GM12878 (cell line): ENCODE measurements around the gene ZNF408. TPM values are rescaled to one million over a fixed set of nuclear protein-coding genes. Genes with fewer than 3 reads are reported as not detected.

Experiments
- ATAC-seq: fragments of 200-7000 bp; cut with Tn5 transposase; 3 replicates; pipeline ENCODE4 v1.9.1; 2020; ENCODE audit warnings: mild to moderate bottlenecking, moderate library complexity
- BruUV-seq: library from RNA; stranded (reverse); fragments of 400-500 nt; replicated peaks from 2 replicates; lab custom pipeline; 2021; lab: Mats Ljungman, UMichigan
- CTCF ChIA-PET: fragments of 300-600 bp; sonication (Branson Sonifier 250); formaldehyde crosslinking; extraction: SDS; loops from one replicate; lab custom pipeline; 2021; ENCODE audit warnings: inconsistent platforms; lab: Yijun Ruan, JAX
- POLR2A ChIA-PET: fragments of 350-600 bp; formaldehyde crosslinking; extraction: SDS; loops from one replicate; lab custom pipeline; 2021; ENCODE audit warnings: inconsistent platforms; lab: Charles Lee
- RAD21 ChIA-PET: fragments of 300-600 bp; sonication (Branson Sonifier 250); formaldehyde crosslinking; loops from one replicate; lab custom pipeline; 2023; ENCODE audit warnings: antibody characterized with exemption; ENCODE audit not compliant: unreplicated experiment; lab: Charles Lee
- SMC1A ChIA-PET: fragments of 300-600 bp; sonication (Branson Sonifier 250); formaldehyde crosslinking; loops from one replicate; lab custom pipeline; 2023; ENCODE audit not compliant: unreplicated experiment, uncharacterized antibody; lab: Charles Lee
- DNase-seq: peaks from one replicate; pipeline ENCODE4 v3.0.0-alpha.2; 2011; ENCODE audit warnings: low read depth, low spot score
- FAIRE-seq: peaks from 3 replicates; lab custom pipeline; 2011; peaks lifted over from hg19 to GRCh38; lab: Jason Lieb, UNC
- H2AFZ ChIP-seq: 2 replicates; pipeline ENCODE4 v1.6.0; 2011; ENCODE audit warnings: low read depth, low read length, control low read depth; ENCODE audit not compliant: control insufficient read depth
- H3K27ac ChIP-seq: 2 replicates; pipeline ENCODE4 v1.5.1; 2011; ENCODE audit warnings: control low read depth; ENCODE audit not compliant: control insufficient read depth, insufficient read depth
- H3K27me3 ChIP-seq, 2 experiments: replicated peaks in 1 of 2; 2 replicates each; pipeline versions ENCODE4 v1.6.0 to v1.6.1; 2011; ENCODE audit warnings: low read length in 1 of 2; ENCODE audit not compliant: control insufficient read depth in 2 of 2, insufficient read depth in 2 of 2
- H3K36me3 ChIP-seq, 2 experiments: 2 replicates each; pipeline ENCODE4 v1.5.1; 2011; ENCODE audit warnings: low read length in 1 of 2; ENCODE audit not compliant: control insufficient read depth in 2 of 2, insufficient read depth in 2 of 2
- H3K4me1 ChIP-seq: 2 replicates; pipeline ENCODE4 v1.6.1; 2011; ENCODE audit warnings: mild to moderate bottlenecking, low read length, moderate library complexity, mixed read lengths; ENCODE audit not compliant: control insufficient read depth, insufficient read depth
- H3K4me2 ChIP-seq: 2 replicates; pipeline ENCODE4 v1.6.0; 2011; ENCODE audit warnings: control low read depth; ENCODE audit not compliant: control insufficient read depth, insufficient read depth
- H3K4me3 ChIP-seq: fragments of 200-600 bp; sonication (generic); 2 replicates; pipeline ENCODE4 v1.5.1; 2016
- H3K79me2 ChIP-seq: 2 replicates; pipeline ENCODE4 v1.6.0; 2011; ENCODE audit warnings: low read length; ENCODE audit not compliant: control insufficient read depth, insufficient read depth
- H3K9ac ChIP-seq: 2 replicates; pipeline ENCODE4 v1.8.0; 2011; ENCODE audit warnings: low read length, control low read depth, mixed read lengths; ENCODE audit not compliant: control insufficient read depth, insufficient read depth
- H3K9me3 ChIP-seq: replicated peaks from 3 replicates; pipeline ENCODE4 v1.5.1; 2011; ENCODE audit warnings: mild to moderate bottlenecking, low read length; ENCODE audit not compliant: control insufficient read depth, insufficient read depth
- H4K20me1 ChIP-seq: 2 replicates; pipeline ENCODE4 v1.6.0; 2011; ENCODE audit not compliant: control insufficient read depth, insufficient read depth
- BACH1 ChIP-seq: fragments of 450-650 bp; IDR thresholded peaks from 2 replicates; pipeline ENCODE4 v1.6.1; 2017; ENCODE audit warnings: mild to moderate bottlenecking, borderline replicate concordance
- BMI1 ChIP-seq: fragments of 450-650 bp; IDR thresholded peaks from 2 replicates; pipeline ENCODE4 v1.6.1; 2016; ENCODE audit warnings: mild to moderate bottlenecking, moderate library complexity, borderline replicate concordance
- CTCF ChIP-seq, 3 experiments: IDR thresholded peaks in 2 of 3; conservative IDR thresholded peaks in 1 of 3; 2 replicates each; pipeline ENCODE4 v1.5.1; 2011; ENCODE audit warnings: low read depth in 3 of 3, low read length in 3 of 3, mild to moderate bottlenecking in 3 of 3, control low read depth in 2 of 3, moderate library complexity in 2 of 3, inconsistent platforms in 1 of 3, mixed read lengths in 1 of 3; ENCODE audit not compliant: control insufficient read depth in 2 of 3, insufficient read depth in 1 of 3; ENCODE audit errors: extremely low read depth in 1 of 3
- EGR1 ChIP-seq, 2 experiments: IDR thresholded peaks; 1 replicate in 1 of 2; 2 replicates in 1 of 2; pipeline ENCODE4 v1.6.1; 2011 to 2012; ENCODE audit warnings: low read depth in 2 of 2, low read length in 2 of 2, borderline replicate concordance in 1 of 2, mild to moderate bottlenecking in 1 of 2, moderate library complexity in 1 of 2
- NFXL1 ChIP-seq: fragments of 450-650 bp; IDR thresholded peaks from 2 replicates; pipeline ENCODE4 v1.6.1; 2017; ENCODE audit warnings: antibody characterized with exemption, mild to moderate bottlenecking, borderline replicate concordance
- PAX8 ChIP-seq: fragments of 450-650 bp; IDR thresholded peaks from 2 replicates; pipeline ENCODE4 v1.6.1; 2017; ENCODE audit warnings: mild to moderate bottlenecking, moderate library complexity
- RELB ChIP-seq: fragments of 450-650 bp; IDR thresholded peaks from 2 replicates; pipeline ENCODE4 v1.6.1; 2017; ENCODE audit warnings: low read depth, mild to moderate bottlenecking, moderate library complexity
- SMARCA5 ChIP-seq: fragments of 450-650 bp; IDR thresholded peaks from 2 replicates; pipeline ENCODE4 v1.6.1; 2017; ENCODE audit warnings: mild to moderate bottlenecking
- SPI1 ChIP-seq: IDR thresholded peaks from 2 replicates; pipeline ENCODE4 v1.6.1; 2011; ENCODE audit warnings: low read depth, mild to moderate bottlenecking, low read length, moderate library complexity, borderline replicate concordance; ENCODE audit not compliant: insufficient read depth
- ZNF217 ChIP-seq: fragments of 450-650 bp; IDR thresholded peaks from 2 replicates; pipeline ENCODE4 v1.6.1; 2017; ENCODE audit warnings: antibody characterized with exemption, mild to moderate bottlenecking
- WGBS: methylation state at CpG from one replicate; pipeline ENCODE4 v1.1.6; 2016; ENCODE audit warnings: low lambda C conversion rate; ENCODE audit not compliant: insufficient replicate concordance, insufficient coverage; ENCODE audit errors: missing lambda C conversion rate; 5-methylcytosine and 5-hydroxymethylcytosine counted together
- in situ Hi-C: fragments of 300-500 bp; cut with MboI; formaldehyde crosslinking; loops from 9 replicates; pipeline ENCODE4 v1.14.3; 2018; ENCODE audit warnings: mixed read lengths
- intact Hi-C: fragments of 100-400 bp; cut with micrococcal nuclease; formaldehyde crosslinking; loops from one replicate; pipeline ENCODE4 v1.14.2; 2022; ENCODE audit not compliant: unreplicated experiment
- polyA plus RNA-seq, 11 experiments: library from polyadenylated mRNA; depleted of rRNA in 4 of 11; unstranded in 6 of 11; stranded (reverse) in 5 of 11; fragments of >200 nt; fragmentation: Nextera tagmentation in 4 of 11; fragmentation: Illumina TruSeq in 1 of 11; extraction: Ambion mirVana in 4 of 11; extraction: Trizol in 1 of 11; gene quantifications; 1 replicate in 1 of 11; 2 replicates in 10 of 11; pipeline versions ENCODE4 v1.2.1 to v1.2.3, GENCODE V29; 2011 to 2016; ENCODE audit warnings: inconsistent platforms in 2 of 11, missing spikeins in 2 of 11, low read depth in 1 of 11
- total RNA-seq, 4 experiments: library from RNA; depleted of rRNA in 3 of 4; stranded (reverse); fragments of >200 nt in 3 of 4; fragmentation: Illumina TruSeq in 1 of 4; extraction: Trizol in 1 of 4; gene quantifications; 2 replicates each; pipeline versions ENCODE4 v1.2.1 to v1.2.3, GENCODE V29; 2013 to 2021
- TF ChIP-seq, protein P1 (sequence below): fragments of 450-650 bp; IDR thresholded peaks from 2 replicates; pipeline ENCODE4 v1.6.1; 2014; ENCODE audit warnings: mild to moderate bottlenecking
- TF ChIP-seq, protein P2 (sequence below): fragments of 450-650 bp; conservative IDR thresholded peaks from 2 replicates; pipeline ENCODE4 v1.6.1; 2017; ENCODE audit warnings: mild to moderate bottlenecking, moderate library complexity
- TF ChIP-seq, protein P3 (sequence below): IDR thresholded peaks from 2 replicates; pipeline ENCODE4 v1.6.1; 2012; ENCODE audit warnings: low read length, inconsistent platforms

Gene ZNF408
- total and polyA plus RNA-seq, 10 of the 15 experiments (the other 5 are each of a cell fraction or from before 2014, with no cell fraction given), result 0.19 to 11.3 (median 7.2) TPM

DNA sequence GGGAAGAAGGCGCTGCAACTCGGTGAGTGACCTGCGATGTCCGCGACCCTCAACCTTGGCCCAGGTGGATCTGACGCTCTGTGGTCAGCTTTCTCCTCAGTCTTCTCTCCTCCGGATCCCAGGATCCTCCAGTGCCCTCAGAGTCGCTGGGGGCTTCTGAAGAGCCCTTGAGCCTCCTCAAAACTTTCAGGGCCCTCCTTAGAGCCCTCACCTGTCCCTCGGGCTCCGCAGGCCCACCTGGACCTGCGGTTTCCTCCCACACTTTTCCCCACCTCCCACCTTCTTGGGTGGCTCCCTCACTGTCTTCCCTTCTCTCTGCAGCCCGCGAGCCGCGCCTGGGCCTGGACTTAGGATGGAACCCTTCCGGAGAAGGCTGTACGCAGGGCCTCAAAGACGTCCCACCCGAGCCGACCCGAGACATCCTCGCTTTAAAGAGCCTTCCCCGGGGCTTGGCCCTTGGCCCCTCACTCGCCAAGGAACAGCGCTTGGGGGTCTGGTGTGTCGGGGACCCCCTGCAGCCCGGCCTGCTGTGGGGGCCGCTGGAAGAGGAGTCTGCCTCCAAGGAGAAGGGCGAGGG, 335 bp downstream of the ZNF408 start:
- ATAC-seq (peak; percentile 3), FAIRE-seq (no peak), DNase-seq (no peak)
- H3K4me2 ChIP-seq, result peak overlapping the region; percentile 51; the same call in 1 of the 2 replicates
- WGBS, result under 1% methylated on average over 28 of the region's 29 CpGs
- peak overlapping the region; percentile 85 for H3K4me3 ChIP-seq
- ChIA-PET CTCF (interaction anchor here (0.5 to 1.5 kb wide), 5 partner anchors 83 to 219 kb away, joined by 3 to 9 read pairs (median 3); partner anchors contain the start of genes AMBRA1 and ATG13), RAD21 (interaction anchor here (1.0 to 1.3 kb wide), 4 partner anchors 108 to 547 kb away, joined by 3 to 5 read pairs (median 4); partner anchors contain the start of genes ACP2 and AMBRA1), POLR2A (interaction anchor here (1.0 to 1.1 kb wide), 2 partner anchors 84 to 107 kb away, joined by 3 to 4 read pairs; partner anchors contain the start of gene ATG13), SMC1A (interaction anchor here (0.9 to 1.5 kb wide), 4 partner anchors 10 to 141 kb away, joined by 3 to 7 read pairs (median 3); no protein-coding TSS in a partner anchor)
- H3K27me3 ChIP-seq, result no peaks in the 10 kb centered on the region
- BruUV-seq, result TSS peak; percentile 84
- H3K79me2 ChIP-seq, result peaks cover 27% of the 10 kb centered on the region
- peaks cover 4% of the 10 kb centered on the region for H3K4me1 ChIP-seq
- peak overlapping the region; percentile 93 for H3K9ac ChIP-seq
- peak overlapping the region; percentile 99 for H3K27ac ChIP-seq
- H3K36me3 ChIP-seq, result peaks cover 17 to 20% of the 10 kb centered on the region in 2 experiments; a peak in 3 of 4 replicates
- H4K20me1 ChIP-seq, result no peaks in the 10 kb centered on the region; the same call in 1 of the 2 replicates
- in situ Hi-C loops (no loop called here), intact Hi-C loops (no loop called here)
- H2AFZ ChIP-seq, result peak overlapping the region; percentile 98
- H3K9me3 ChIP-seq, result no peaks in the 10 kb centered on the region
- 0 out of 2 replicates have a peak, but pooled peaks have one; percentile 8 for TF ChIP-seq BACH1
- TF ChIP-seq, protein P1, sequence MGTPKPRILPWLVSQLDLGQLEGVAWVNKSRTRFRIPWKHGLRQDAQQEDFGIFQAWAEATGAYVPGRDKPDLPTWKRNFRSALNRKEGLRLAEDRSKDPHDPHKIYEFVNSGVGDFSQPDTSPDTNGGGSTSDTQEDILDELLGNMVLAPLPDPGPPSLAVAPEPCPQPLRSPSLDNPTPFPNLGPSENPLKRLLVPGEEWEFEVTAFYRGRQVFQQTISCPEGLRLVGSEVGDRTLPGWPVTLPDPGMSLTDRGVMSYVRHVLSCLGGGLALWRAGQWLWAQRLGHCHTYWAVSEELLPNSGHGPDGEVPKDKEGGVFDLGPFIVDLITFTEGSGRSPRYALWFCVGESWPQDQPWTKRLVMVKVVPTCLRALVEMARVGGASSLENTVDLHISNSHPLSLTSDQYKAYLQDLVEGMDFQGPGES, result no peak
- TF ChIP-seq, protein P2, sequence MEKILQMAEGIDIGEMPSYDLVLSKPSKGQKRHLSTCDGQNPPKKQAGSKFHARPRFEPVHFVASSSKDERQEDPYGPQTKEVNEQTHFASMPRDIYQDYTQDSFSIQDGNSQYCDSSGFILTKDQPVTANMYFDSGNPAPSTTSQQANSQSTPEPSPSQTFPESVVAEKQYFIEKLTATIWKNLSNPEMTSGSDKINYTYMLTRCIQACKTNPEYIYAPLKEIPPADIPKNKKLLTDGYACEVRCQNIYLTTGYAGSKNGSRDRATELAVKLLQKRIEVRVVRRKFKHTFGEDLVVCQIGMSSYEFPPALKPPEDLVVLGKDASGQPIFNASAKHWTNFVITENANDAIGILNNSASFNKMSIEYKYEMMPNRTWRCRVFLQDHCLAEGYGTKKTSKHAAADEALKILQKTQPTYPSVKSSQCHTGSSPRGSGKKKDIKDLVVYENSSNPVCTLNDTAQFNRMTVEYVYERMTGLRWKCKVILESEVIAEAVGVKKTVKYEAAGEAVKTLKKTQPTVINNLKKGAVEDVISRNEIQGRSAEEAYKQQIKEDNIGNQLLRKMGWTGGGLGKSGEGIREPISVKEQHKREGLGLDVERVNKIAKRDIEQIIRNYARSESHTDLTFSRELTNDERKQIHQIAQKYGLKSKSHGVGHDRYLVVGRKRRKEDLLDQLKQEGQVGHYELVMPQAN, result 0 out of 2 replicates have a peak, but pooled peaks have one; percentile 9
- 0 out of 2 replicates have a peak, but pooled peaks have one; percentile 1 for TF ChIP-seq ZNF217
- TF ChIP-seq, protein P3, sequence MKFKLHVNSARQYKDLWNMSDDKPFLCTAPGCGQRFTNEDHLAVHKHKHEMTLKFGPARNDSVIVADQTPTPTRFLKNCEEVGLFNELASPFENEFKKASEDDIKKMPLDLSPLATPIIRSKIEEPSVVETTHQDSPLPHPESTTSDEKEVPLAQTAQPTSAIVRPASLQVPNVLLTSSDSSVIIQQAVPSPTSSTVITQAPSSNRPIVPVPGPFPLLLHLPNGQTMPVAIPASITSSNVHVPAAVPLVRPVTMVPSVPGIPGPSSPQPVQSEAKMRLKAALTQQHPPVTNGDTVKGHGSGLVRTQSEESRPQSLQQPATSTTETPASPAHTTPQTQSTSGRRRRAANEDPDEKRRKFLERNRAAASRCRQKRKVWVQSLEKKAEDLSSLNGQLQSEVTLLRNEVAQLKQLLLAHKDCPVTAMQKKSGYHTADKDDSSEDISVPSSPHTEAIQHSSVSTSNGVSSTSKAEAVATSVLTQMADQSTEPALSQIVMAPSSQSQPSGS, result no peak
- TF ChIP-seq SPI1, result no peak
- TF ChIP-seq RELB, result peak; percentile 48; the same call in 1 of the 2 replicates
- TF ChIP-seq PAX8, result peak; percentile 7; the same call in 1 of the 2 replicates
- no peak for TF ChIP-seq BMI1
- no peak for TF ChIP-seq CTCF (IDR thresholded peaks at IDR 0.05 in 2 of 3, conservative IDR thresholded peaks at IDR 0.05 in 1 of 3; ENCODE audit: control insufficient read depth in 2 of 3, extremely low read depth in 1 of 3, insufficient read depth in 1 of 3, low read depth in 3 of 3, low read length in 3 of 3)
- TF ChIP-seq SMARCA5, result 0 out of 2 replicates have a peak, but pooled peaks have one; percentile 38
- 0 out of 2 replicates have a peak, but pooled peaks have one; percentile 30 for TF ChIP-seq NFXL1
- TF ChIP-seq EGR1 (IDR thresholded peaks at IDR 0.05; ENCODE audit: borderline replicate concordance in 1 of 2, low read depth in 2 of 2, low read length in 2 of 2), result no peak
